T1000 (cell line): ENCODE data around the gene KCNIP4.
A peak's percentile ranks its signal among the peaks of the same experiment; 100 is the strongest.
"Not testable (repeated sequence)": the region's sequence is repeated elsewhere in the genome, so short reads cannot be mapped to it uniquely, and the experiment has no call there.

ENCODE experiments used
- DNase-seq: peaks from one replicate; lab custom pipeline; 2025; ENCODE audit warnings: mixed read lengths; lab: John Stamatoyannopoulos, UW

KCNIP4 gene

GRCh38 chr4:21366312-21366711 lies 582.3 kb downstream of the KCNIP4 start:
- no peak for DNase-seq

- no peak for DNase-seq
These were observed 584.9 kb downstream of the KCNIP4 start for GRCh38 chr4:21363701-21364100.

- DNase-seq = not testable (repeated sequence)
These were observed 596.2 kb downstream of the KCNIP4 start for GRCh38 chr4:21352354-21352753.

DNA sequence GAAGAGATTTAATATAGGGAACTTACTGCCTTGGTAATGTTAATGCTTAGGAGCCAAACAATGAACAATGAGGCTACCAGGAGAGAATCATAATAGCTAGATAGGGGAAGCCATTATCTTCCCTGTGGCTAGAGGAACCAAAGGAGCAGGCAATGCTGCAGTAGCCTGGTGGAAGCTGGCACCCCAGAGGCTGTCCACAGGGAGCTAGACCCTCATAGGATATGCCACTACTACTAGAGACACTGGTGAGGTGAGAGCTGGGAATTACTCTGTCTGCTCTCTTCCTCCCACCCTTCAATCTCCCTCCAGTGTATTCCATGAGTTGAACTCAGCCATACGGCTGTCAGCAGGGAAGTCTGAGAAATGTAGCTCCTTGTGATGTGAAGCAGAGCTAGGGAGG lies 601.4 kb downstream of the KCNIP4 start:
- no peak for DNase-seq

- no peak for DNase-seq
These were observed 620.4 kb downstream of the KCNIP4 start for GRCh38 chr4:21327976-21328700.

- DNase-seq = no peak
These were observed 628.5 kb downstream of the KCNIP4 start for GRCh38 chr4:21320034-21320433.

GRCh38 chr4:21307709-21308108 lies 640.9 kb downstream of the KCNIP4 start:
- DNase-seq = no peak

DNA sequence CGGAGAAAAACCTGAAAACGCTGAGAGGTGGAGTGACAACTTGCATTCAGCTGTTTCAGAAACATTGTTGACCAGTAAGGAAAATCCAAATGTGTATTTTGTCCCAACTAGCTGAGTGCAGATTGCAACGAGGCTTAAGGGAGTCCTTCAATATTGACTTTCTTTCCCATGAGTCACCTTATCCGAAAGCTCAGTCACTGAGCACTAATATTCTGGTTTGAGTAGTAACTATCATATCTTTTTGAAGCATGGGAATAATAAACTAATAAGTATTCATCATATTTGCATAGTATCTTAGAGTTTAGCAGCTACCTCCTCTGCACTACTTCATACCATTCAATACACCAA lies 644.1 kb downstream of the KCNIP4 start:
- DNase-seq = no peak

DNA sequence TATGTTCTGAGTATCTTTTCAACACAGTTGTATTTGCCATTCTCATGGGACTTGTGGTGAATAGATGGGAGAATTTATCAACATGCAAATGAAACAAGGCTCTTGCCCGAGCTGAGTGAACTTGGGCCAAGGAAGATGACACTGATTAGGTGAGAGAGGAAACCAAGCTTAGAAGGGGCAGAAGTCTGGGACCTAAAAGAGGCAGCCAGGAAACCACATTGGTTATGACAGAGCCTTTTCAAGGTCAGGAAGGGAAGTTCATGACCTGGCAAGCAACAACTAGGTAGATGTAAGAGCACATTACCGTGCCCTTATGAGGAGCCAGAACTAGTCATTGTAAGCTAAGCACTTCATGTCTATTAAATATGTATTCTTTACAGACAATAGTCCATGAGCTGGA lies 658.0 kb downstream of the KCNIP4 start:
- no peak for DNase-seq

DNA sequence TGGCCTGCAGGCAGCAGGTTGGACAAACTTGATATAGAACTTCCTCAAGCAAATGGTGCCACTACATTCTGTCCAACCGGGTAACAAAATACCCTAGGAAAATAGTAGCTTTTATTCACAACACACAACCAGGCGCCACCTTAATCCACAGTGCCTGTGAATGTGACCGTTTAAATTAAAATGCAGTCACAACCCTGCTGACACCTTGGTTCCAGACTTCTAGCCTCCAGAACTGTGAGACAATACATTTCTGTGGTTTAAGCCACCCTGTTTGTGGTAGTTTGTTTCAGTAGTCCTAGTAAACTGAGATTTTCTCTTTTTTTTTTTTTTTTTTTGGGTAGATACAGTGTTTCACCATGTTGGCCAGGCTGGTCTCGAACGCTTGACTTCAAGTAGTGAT lies 672.5 kb downstream of the KCNIP4 start:
- DNase-seq = no peak

- DNase-seq = no peak
These were observed 677.0 kb downstream of the KCNIP4 start for GRCh38 chr4:21271439-21272052.

- no peak for DNase-seq
These were observed 700.2 kb downstream of the KCNIP4 start for GRCh38 chr4:21248331-21248730.

DNA sequence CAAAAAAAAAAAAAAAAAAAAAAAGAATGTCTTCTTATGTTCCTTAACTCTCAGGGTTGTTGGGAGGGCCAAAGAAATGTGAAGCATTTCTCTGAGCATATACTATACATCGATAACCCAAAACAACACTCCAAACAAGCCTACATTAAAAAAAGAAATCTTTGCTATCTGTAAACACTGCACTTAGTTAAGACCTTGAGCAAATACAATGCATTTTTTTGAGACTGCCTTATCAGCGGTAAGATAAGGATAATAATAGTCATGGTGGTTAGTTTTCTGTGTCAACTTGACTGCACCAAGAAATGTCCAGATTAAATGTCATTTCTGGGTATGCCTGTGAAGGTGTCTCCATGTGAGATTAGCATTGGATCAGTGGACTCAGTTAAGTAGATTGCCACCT lies 706.4 kb downstream of the KCNIP4 start:
- DNase-seq = no peak

GRCh38 chr4:21226637-21227538 lies 721.7 kb downstream of the KCNIP4 start:
- DNase-seq = no peak

DNA sequence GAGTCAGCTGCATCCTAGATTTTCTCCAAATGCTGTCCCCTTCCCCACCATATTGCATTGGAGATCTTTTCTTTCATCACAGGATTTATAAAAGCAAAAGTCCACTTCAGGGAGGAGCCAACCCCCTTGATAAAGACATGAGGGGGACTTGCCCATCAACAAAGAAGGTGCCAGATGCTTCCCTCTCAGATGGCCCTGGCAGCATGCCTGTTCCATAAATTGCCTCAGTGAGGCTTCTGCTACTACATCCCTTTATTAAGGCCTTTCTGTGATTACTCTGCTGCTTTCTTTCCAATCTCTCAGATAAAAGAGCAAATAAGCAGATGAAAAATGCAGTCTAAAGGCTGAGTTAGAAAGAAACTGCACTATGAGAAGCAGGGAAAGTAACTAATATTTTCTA lies 736.7 kb downstream of the KCNIP4 start:
- DNase-seq = no peak

DNA sequence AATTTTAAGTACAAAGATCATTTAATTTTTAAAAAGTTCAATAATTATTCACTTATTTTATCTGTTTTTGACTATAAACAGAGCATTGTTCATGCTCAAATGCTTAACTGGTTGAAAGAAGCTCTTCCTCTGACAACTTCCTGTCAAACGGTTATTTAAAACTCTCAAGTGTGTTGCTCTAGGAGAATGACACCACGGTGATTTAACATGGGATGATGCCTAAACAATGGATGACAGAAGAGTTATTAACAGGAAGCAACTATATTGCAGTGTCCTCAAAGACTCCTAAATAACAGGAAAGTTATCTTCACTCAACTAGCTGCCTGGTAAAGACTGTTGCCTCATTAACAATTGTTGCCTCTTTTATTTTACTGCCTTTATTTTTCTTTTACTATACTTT lies 738.7 kb downstream of the KCNIP4 start:
- DNase-seq = no peak

DNA sequence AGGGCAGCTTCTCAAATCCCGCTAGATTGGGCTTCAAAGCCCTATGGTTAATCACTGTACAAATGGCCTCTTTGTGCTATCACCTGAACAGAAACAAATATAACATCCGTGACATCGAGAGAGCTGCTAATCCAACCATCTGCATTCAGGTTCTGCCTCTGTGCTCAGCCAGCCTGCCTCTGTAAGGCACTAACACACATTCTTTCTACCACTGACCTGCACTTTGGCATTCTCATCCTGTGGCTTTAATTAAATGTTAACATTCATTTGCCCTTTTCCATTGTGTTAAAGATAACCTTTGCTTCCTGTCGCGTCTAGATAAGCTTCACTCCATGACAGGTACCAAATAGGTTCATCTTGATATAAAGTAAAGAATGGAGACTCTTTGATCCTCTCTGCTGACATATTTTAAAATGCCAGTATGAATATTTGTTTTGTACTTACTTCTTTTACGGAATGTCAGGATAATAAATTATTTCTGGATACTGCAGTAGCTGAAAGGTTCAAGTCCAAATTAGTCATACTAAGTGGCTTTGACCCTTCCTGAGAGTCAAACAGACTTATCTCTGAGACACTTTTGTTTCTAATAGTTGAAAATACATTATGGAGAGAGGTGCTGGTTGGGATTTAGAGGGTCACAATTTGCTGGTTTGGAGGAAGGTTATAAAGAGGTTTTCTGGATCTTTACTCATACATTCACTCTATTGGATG lies 742.6 kb downstream of the KCNIP4 start:
- DNase-seq = no peak

- no peak for DNase-seq
These were observed 745.2 kb downstream of the KCNIP4 start for GRCh38 chr4:21203416-21203815.

DNA sequence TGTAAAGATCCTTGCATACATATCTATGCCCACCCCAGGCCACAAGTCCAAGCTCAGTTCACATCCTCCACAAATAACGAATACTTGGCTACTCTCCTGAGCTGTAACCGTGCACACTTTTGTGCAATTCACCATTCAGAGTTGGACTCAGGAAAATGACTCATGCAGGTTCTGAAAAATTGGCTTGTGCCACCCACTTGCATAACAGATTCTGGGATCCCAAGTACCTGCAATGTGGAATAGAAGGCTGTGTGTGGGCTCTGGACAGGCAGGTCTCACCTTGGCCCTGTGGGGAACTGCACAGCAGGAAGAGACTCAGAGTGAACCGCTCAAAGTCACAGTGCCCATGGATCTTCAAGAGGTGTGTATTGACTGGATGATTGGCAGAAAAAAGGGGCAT lies 745.6 kb downstream of the KCNIP4 start:
- no peak for DNase-seq

- no peak for DNase-seq
These were observed 749.9 kb downstream of the KCNIP4 start for GRCh38 chr4:21198683-21199082.

GRCh38 chr4:21195682-21196081 lies 752.9 kb downstream of the KCNIP4 start:
- DNase-seq = peak; percentile 11

GRCh38 chr4:21192367-21192766 lies 756.2 kb downstream of the KCNIP4 start:
- no peak for DNase-seq
